GM12801 (cell line): ENCODE measurements around the gene CNGA2.

Experiments used
- CTCF ChIP-seq: IDR thresholded peaks from one replicate; pipeline ENCODE4 v1.5.1; 2011; ENCODE audit warnings: control low read depth; ENCODE audit not compliant: insufficient read length; ENCODE audit errors: extremely low read depth

Gene CNGA2

GRCh38 chrX:151712253-151712652 is 22.3 kb upstream of the CNGA2 start:
- no peak for TF ChIP-seq CTCF

- no peak for TF ChIP-seq CTCF
Measured at GRCh38 chrX:151713849-151714248, 20.7 kb upstream of the CNGA2 start.

- no peak for TF ChIP-seq CTCF
Measured at GRCh38 chrX:151714362-151714761, 20.2 kb upstream of the CNGA2 start.

- TF ChIP-seq CTCF, result no peak
Measured at GRCh38 chrX:151715752-151716151, 18.8 kb upstream of the CNGA2 start, which contains the start of gene FATE1. TSS of gene FATE1 (plus strand) at chrX:151716035. CDS start at chrX:151716120, 85 bp downstream.

- TF ChIP-seq CTCF, result no peak
Measured at GRCh38 chrX:151722241-151722846, 12.2 kb upstream of the CNGA2 start.

- TF ChIP-seq CTCF, result no peak
Measured at GRCh38 chrX:151723156-151723760, 11.3 kb upstream of the CNGA2 start.

- no peak for TF ChIP-seq CTCF
Measured at GRCh38 chrX:151724563-151725337, 9.8 kb upstream of the CNGA2 start.
